HEK293 (cell line): ENCODE measurements around the gene RALGAPA1.
A peak's percentile ranks its signal among the peaks of the same experiment; 100 is the strongest.
"Not testable (repeated sequence)": the region's sequence is repeated elsewhere in the genome, so short reads cannot be mapped to it uniquely, and the experiment has no call there.

Experiments used
- CTCF ChIA-PET: fragments of 350-600 bp; formaldehyde crosslinking; extraction: SDS; loops from one replicate; lab custom pipeline; 2021; ENCODE audit warnings: antibody characterized with exemption; lab: Yijun Ruan, JAX
- POLR2A ChIA-PET: fragments of 300-600 bp; formaldehyde crosslinking; extraction: SDS; loops from one replicate; lab custom pipeline; 2020; ENCODE audit warnings: antibody characterized with exemption, inconsistent platforms; lab: Yijun Ruan, JAX
- H3K27ac ChIP-seq: fragments of 200-500 bp; sonication (Bioruptor generic); 2 replicates; pipeline ENCODE4 v1.5.1; 2014; ENCODE audit warnings: low read depth, low read length, control low read depth, inconsistent platforms; ENCODE audit errors: extremely low read depth
- H3K36me3 ChIP-seq, 2 experiments: fragments of 200-500 bp in 1 of 2; sonication (Bioruptor generic) in 1 of 2; 1 replicate in 1 of 2; 2 replicates in 1 of 2; pipeline ENCODE4 v1.5.1; 2014 to 2017; ENCODE audit warnings: inconsistent platforms in 2 of 2, low read length in 2 of 2; ENCODE audit not compliant: control insufficient read depth in 2 of 2, insufficient read depth in 1 of 2
- H3K4me1 ChIP-seq: fragments of 200-500 bp; sonication (Bioruptor generic); 2 replicates; pipeline ENCODE4 v1.5.1; 2014; ENCODE audit warnings: mild to moderate bottlenecking, low read length, inconsistent platforms; ENCODE audit not compliant: control insufficient read depth, insufficient read depth
- H3K4me3 ChIP-seq: 2 replicates; pipeline ENCODE4 v1.5.1; 2011; ENCODE audit warnings: low read depth, mild to moderate bottlenecking, control low read depth, low read length, moderate library complexity
- H3K9me3 ChIP-seq: fragments of 200-500 bp; sonication (Bioruptor generic); 2 replicates; pipeline ENCODE4 v1.5.1; 2014; ENCODE audit warnings: low read depth, low read length, inconsistent platforms; ENCODE audit not compliant: control insufficient read depth, insufficient read depth
- GLIS1 ChIP-seq: fragments of 450-650 bp; formaldehyde crosslinking; IDR thresholded peaks from 2 replicates; pipeline ENCODE4 v1.5.1; 2016; ENCODE audit warnings: missing biosample characterization, missing genetic modification characterization
- HOXA7 ChIP-seq: sonication (generic); formaldehyde crosslinking; IDR thresholded peaks from 2 replicates; pipeline ENCODE4 v1.8.1; 2022; ENCODE audit warnings: missing genetic modification reagents, borderline replicate concordance
- SCRT1 ChIP-seq: fragments of 450-650 bp; formaldehyde crosslinking; IDR thresholded peaks from 2 replicates; pipeline ENCODE4 v1.5.1; 2016; ENCODE audit warnings: missing biosample characterization, missing genetic modification characterization, borderline replicate concordance
- SCRT2 ChIP-seq: fragments of 450-650 bp; formaldehyde crosslinking; IDR thresholded peaks from 2 replicates; pipeline ENCODE4 v1.5.1; 2016; ENCODE audit warnings: missing biosample characterization, missing genetic modification characterization
- ZNF133 ChIP-seq: fragments of 450-650 bp; formaldehyde crosslinking; IDR thresholded peaks from 2 replicates; pipeline ENCODE4 v1.5.1; 2016; ENCODE audit warnings: missing biosample characterization, missing genetic modification characterization
- ZNF146 ChIP-seq: fragments of 450-650 bp; formaldehyde crosslinking; IDR thresholded peaks from 2 replicates; pipeline ENCODE4 v1.5.1; 2016; ENCODE audit warnings: missing biosample characterization, missing genetic modification characterization
- ZNF280D ChIP-seq: fragments of 450-650 bp; formaldehyde crosslinking; IDR thresholded peaks from 2 replicates; pipeline ENCODE4 v1.5.1; 2016; ENCODE audit warnings: missing biosample characterization, missing genetic modification characterization
- ZNF654 ChIP-seq: fragments of 450-650 bp; formaldehyde crosslinking; IDR thresholded peaks from 2 replicates; pipeline ENCODE4 v1.5.1; 2016; ENCODE audit warnings: low read depth, missing biosample characterization, missing genetic modification characterization
- ZNF658 ChIP-seq: fragments of 450-650 bp; formaldehyde crosslinking; IDR thresholded peaks from 2 replicates; pipeline ENCODE4; 2016; ENCODE audit warnings: missing biosample characterization, missing genetic modification characterization
- ZXDB ChIP-seq: fragments of 450-650 bp; formaldehyde crosslinking; IDR thresholded peaks from 2 replicates; pipeline ENCODE4 v1.5.1; 2016; ENCODE audit warnings: missing biosample characterization, missing genetic modification characterization
- TF ChIP-seq, protein P1 (sequence below): fragments of 450-650 bp; IDR thresholded peaks from 2 replicates; pipeline ENCODE4 v1.5.1; 2018; ENCODE audit warnings: missing biosample characterization, mild to moderate bottlenecking, missing genetic modification characterization
- TF ChIP-seq, protein P2 (sequence below): fragments of 450-650 bp; formaldehyde crosslinking; IDR thresholded peaks from 2 replicates; pipeline ENCODE4 v1.5.1; 2016; ENCODE audit warnings: missing biosample characterization, missing genetic modification characterization

Gene RALGAPA1

DNA sequence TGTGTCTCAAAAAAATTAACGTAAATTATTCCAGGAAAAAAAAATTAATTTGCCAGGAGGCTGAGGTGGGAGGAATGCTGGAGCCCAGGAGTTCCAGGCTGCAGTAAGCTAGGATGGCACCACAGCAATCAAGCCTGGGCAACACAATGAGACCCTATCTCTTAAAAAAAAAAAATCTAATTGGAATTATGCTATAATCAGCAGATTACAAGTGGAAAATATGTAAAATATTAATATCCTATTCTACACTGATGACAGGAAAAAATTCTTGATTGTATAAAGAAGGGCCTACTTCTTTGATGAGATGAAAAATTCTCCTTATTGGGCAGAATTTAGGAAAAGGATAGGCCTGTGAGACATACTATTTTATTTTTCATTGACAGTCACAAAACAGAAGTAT lies 114.0 kb downstream of the RALGAPA1 start (continued):
- no peak for TF ChIP-seq ZNF658
- TF ChIP-seq, protein P1, sequence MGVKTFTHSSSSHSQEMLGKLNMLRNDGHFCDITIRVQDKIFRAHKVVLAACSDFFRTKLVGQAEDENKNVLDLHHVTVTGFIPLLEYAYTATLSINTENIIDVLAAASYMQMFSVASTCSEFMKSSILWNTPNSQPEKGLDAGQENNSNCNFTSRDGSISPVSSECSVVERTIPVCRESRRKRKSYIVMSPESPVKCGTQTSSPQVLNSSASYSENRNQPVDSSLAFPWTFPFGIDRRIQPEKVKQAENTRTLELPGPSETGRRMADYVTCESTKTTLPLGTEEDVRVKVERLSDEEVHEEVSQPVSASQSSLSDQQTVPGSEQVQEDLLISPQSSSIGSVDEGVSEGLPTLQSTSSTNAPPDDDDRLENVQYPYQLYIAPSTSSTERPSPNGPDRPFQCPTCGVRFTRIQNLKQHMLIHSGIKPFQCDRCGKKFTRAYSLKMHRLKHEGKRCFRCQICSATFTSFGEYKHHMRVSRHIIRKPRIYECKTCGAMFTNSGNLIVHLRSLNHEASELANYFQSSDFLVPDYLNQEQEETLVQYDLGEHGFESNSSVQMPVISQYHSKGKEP (tag by site-specific recombination): no peak

- Histone ChIP-seq H3K4me1 (0 out of 2 replicates have a peak, but pooled peaks cover 2% of the 10 kb centered on the region), H3K27ac (no peak overlapping the region), H3K4me3 (no peak overlapping the region), H3K36me3 (peaks cover 4 to 16% of the 10 kb centered on the region in 2 experiments), H3K9me3 (no peaks in the 10 kb centered on the region)
- CTCF ChIA-PET: interaction anchor here (1.8 to 2.3 kb wide), 4 partner anchors 126 to 548 kb away, joined by 4 to 8 read pairs (median 8); no protein-coding TSS in a partner anchor
- POLR2A ChIA-PET: no interaction called here
- TF ChIP-seq ZNF146 (no peak), SCRT2 (tag by site-specific recombination) (peak; percentile 62; the same call in 1 of the 2 replicates), SCRT1 (tag by site-specific recombination) (peak; percentile 73), GLIS1 (tag by site-specific recombination) (no peak), ZNF280D (tag by site-specific recombination) (no peak)
Measured at GRCh38 chr14:35689000-35689460, 120.1 kb downstream of the RALGAPA1 start.

DNA sequence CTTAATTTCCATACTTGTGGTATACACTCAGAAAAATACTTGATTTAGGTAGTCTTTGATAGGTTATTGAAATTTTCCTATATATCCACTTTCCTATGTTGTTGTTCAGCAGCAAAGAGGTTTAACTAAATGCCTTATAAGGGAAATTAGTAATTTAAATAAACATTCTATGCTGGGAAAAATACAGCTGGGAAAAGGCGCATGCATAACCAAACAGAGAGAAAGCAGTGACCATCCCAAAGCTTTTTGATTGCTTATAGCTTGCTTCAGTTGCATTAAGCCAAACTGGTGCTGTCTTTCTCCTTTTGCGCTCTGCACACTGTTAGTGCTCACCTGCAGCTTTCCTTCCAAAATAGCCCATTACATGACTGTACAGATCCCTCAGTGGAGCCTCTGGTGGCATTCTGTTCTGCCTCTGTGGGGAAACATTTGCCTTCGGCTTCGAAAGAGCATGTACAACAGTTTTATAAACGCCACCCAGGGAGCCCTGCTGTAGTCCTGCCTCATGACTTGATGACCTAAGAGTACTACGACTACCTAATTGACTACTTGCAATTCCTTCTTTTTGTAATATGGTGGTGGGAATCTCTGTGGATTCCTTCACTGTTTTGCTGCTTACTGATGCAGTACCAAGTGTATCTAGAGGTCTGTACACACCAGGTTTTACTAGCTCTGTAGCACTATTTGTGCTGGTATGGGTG lies 120.8 kb downstream of the RALGAPA1 start:
- Histone ChIP-seq H3K36me3 (peaks cover 6 to 16% of the 10 kb centered on the region in 2 experiments), H3K9me3 (no peaks in the 10 kb centered on the region), H3K4me1 (no peaks in the 10 kb centered on the region), H3K27ac (no peak overlapping the region), H3K4me3 (no peak overlapping the region)
- CTCF ChIA-PET: interaction anchor here (1.5 to 2.3 kb wide), 4 partner anchors 127 to 547 kb away, joined by 7 to 8 read pairs (median 8); no protein-coding TSS in a partner anchor
- no peak for TF ChIP-seq ZXDB (tag by site-specific recombination)
- TF ChIP-seq HOXA7 (CRISPR knock-in tag): no peak
- POLR2A ChIA-PET: no interaction called here

DNA sequence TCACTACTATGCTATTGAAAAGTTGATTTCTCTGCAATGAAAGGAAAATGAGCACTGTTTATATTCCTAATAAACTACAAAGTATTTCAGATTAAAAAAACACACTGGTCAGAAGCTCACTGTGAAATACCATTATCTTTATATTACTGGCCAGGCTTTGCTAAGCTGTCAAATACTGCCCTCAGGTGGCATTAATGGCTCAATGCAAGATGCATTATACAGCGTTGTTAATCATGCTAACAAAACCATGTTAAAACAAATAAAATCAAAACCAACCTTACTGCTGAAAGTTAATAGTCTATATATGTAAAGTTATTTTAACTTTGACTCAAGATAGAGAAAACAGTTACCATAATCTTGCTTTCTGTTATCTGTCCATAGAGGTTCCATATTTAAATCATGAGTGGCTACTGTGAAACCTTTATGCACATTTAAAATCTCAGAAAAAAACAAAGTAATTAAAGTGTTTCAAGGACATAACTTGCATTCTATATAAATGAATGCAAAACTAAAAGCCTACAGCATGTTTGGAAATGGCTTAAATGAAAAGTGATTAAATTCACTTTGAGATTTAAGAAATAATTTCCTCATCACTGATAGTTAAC lies 121.7 kb downstream of the RALGAPA1 start:
- Histone ChIP-seq H3K4me1 (no peaks in the 10 kb centered on the region), H3K27ac (no peak overlapping the region), H3K9me3 (no peaks in the 10 kb centered on the region), H3K4me3 (no peak overlapping the region), H3K36me3 (peaks cover 9 to 22% of the 10 kb centered on the region in 2 experiments)
- TF ChIP-seq ZNF654 (tag by site-specific recombination): peak; percentile 79
- no peak for TF ChIP-seq ZNF133 (tag by site-specific recombination)
- TF ChIP-seq, protein P2, sequence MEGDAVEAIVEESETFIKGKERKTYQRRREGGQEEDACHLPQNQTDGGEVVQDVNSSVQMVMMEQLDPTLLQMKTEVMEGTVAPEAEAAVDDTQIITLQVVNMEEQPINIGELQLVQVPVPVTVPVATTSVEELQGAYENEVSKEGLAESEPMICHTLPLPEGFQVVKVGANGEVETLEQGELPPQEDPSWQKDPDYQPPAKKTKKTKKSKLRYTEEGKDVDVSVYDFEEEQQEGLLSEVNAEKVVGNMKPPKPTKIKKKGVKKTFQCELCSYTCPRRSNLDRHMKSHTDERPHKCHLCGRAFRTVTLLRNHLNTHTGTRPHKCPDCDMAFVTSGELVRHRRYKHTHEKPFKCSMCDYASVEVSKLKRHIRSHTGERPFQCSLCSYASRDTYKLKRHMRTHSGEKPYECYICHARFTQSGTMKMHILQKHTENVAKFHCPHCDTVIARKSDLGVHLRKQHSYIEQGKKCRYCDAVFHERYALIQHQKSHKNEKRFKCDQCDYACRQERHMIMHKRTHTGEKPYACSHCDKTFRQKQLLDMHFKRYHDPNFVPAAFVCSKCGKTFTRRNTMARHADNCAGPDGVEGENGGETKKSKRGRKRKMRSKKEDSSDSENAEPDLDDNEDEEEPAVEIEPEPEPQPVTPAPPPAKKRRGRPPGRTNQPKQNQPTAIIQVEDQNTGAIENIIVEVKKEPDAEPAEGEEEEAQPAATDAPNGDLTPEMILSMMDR (tag by site-specific recombination): peak; percentile 54
- CTCF ChIA-PET: interaction anchor here (0.6 to 2.3 kb wide), 12 partner anchors 11 to 547 kb away, joined by 3 to 8 read pairs (median 3); partner anchors contain the start of gene INSM2
- POLR2A ChIA-PET: no interaction called here

GRCh38 chr14:35683688-35684087 lies 125.4 kb downstream of the RALGAPA1 start:
- POLR2A ChIA-PET, H3K4me1 ChIP-seq, H3K27ac ChIP-seq, H3K4me3 ChIP-seq, H3K9me3 ChIP-seq: not testable (repeated sequence)
- CTCF ChIA-PET: interaction anchor here (0.5 to 0.7 kb wide), 3 partner anchors 31 to 272 kb away, joined by 3 to 6 read pairs (median 4); no protein-coding TSS in a partner anchor
- peaks cover 12 to 16% of the 10 kb centered on the region in 2 experiments for H3K36me3 ChIP-seq
